ENCODE data around the gene FAM193A. TPM values are rescaled to one million over a fixed set of nuclear protein-coding genes. Genes with fewer than 3 reads are reported as not detected.
A peak's percentile ranks its signal among the peaks of the same experiment; 100 is the strongest.

Gene FAM193A
- total RNA-seq, 1 donor from 2014 or later, result 56.1 TPM

- Mint-ChIP-seq H3K36me3 (ENCODE audit: unreplicated experiment) (no peaks in the 10 kb centered on the region), H3K27ac (ENCODE audit: unreplicated experiment) (no peak overlapping the region), H3K4me1 (ENCODE audit: low read depth, unreplicated experiment) (peaks cover 9% of the 10 kb centered on the region), H3K4me3 (ENCODE audit: unreplicated experiment) (no peak overlapping the region), H3K27me3 (ENCODE audit: unreplicated experiment) (no peaks in the 10 kb centered on the region), H3K9me3 (ENCODE audit: unreplicated experiment) (peaks cover 2% of the 10 kb centered on the region)
- no peak for TF ChIP-seq CTCF (IDR thresholded peaks at IDR 0.05; ENCODE audit: partially characterized antibody, unreplicated experiment)
- DNase-seq, result no peak
These were observed 217.0 kb downstream of the FAM193A start for GRCh38 chr4:2753436-2753835.

- H3K9me3 Mint-ChIP-seq (ENCODE audit: unreplicated experiment), result no peaks in the 10 kb centered on the region
- peak overlapping the region; percentile 79 for H3K4me3 Mint-ChIP-seq (ENCODE audit: unreplicated experiment)
- H3K27ac Mint-ChIP-seq (ENCODE audit: unreplicated experiment), result peak overlapping the region; percentile 9
- H3K4me1 Mint-ChIP-seq (ENCODE audit: low read depth, unreplicated experiment), result peaks cover 7% of the 10 kb centered on the region
- no peaks in the 10 kb centered on the region for H3K27me3 Mint-ChIP-seq (ENCODE audit: unreplicated experiment)
- DNase-seq, result no peak
- no peaks in the 10 kb centered on the region for H3K36me3 Mint-ChIP-seq (ENCODE audit: unreplicated experiment)
- no peak for TF ChIP-seq CTCF (IDR thresholded peaks at IDR 0.05; ENCODE audit: partially characterized antibody, unreplicated experiment)
These were observed 218.7 kb downstream of the FAM193A start for GRCh38 chr4:2754848-2755819.

GRCh38 chr4:2755821-2756690 is 219.6 kb downstream of the FAM193A start, which contains the start of gene TNIP2:
TNIP2 (minus strand) TSS chr4:2756336; CDS start chr4:2756289, 47 bp downstream.
- peak within 1 kb of the TSS; percentile 79 for H3K4me3 Mint-ChIP-seq (ENCODE audit: unreplicated experiment)
- no peaks in the 10 kb centered on the region for H3K36me3 Mint-ChIP-seq (ENCODE audit: unreplicated experiment)
- H3K9me3 Mint-ChIP-seq (ENCODE audit: unreplicated experiment), result no peaks in the 10 kb centered on the region
- H3K27ac Mint-ChIP-seq (ENCODE audit: unreplicated experiment), result peak within 1 kb of the TSS; percentile 68
- H3K4me1 Mint-ChIP-seq (ENCODE audit: low read depth, unreplicated experiment), result peaks cover 7% of the 10 kb centered on the region
- H3K27me3 Mint-ChIP-seq (ENCODE audit: unreplicated experiment), result no peaks in the 10 kb centered on the region
- peak; percentile 80 for DNase-seq
- TF ChIP-seq CTCF (IDR thresholded peaks at IDR 0.05; ENCODE audit: partially characterized antibody, unreplicated experiment), result no peak

GRCh38 chr4:2756691-2757350 is 220.4 kb downstream of the FAM193A start:
- peak overlapping the region; percentile 59 for H3K4me3 Mint-ChIP-seq (ENCODE audit: unreplicated experiment)
- peak overlapping the region; percentile 68 for H3K27ac Mint-ChIP-seq (ENCODE audit: unreplicated experiment)
- no peak for DNase-seq
- no peaks in the 10 kb centered on the region for H3K27me3 Mint-ChIP-seq (ENCODE audit: unreplicated experiment)
- peaks cover 7% of the 10 kb centered on the region for H3K4me1 Mint-ChIP-seq (ENCODE audit: low read depth, unreplicated experiment)
- H3K9me3 Mint-ChIP-seq (ENCODE audit: unreplicated experiment), result no peaks in the 10 kb centered on the region
- no peak for TF ChIP-seq CTCF (IDR thresholded peaks at IDR 0.05; ENCODE audit: partially characterized antibody, unreplicated experiment)
- H3K36me3 Mint-ChIP-seq (ENCODE audit: unreplicated experiment), result no peaks in the 10 kb centered on the region
